ENCODE measurements around the gene LUZP2.

DNA sequence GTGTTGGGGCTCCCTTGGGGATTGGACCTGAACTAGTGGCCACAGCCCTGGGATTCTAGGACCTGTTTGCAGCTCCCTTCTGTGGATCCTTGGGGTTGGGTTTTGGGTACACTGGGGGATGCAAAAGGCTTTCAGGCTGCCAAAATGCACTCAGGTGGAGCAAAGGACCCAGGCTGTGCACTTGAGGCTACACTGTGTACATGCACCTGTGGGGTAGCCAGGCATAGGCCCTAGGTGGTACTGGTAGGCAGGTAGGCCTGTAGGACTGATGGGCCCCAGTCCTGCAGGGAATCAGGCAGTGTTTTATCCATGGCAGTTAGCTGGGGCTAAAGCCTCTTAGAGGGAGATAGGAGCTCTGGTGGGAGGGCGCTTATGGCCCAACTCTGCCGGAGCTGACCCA lies 542.3 kb downstream of the LUZP2 start:
- TF ChIP-seq CTCF (IDR thresholded peaks at IDR 0.05) = no peak
- TF ChIP-seq EP300 (IDR thresholded peaks at IDR 0.05) = no peak

All from tibial nerve (tissue), 4 donors.